ENCODE results near the gene BRINP3. TPM values are rescaled to one million over a fixed set of nuclear protein-coding genes. Genes with fewer than 3 reads are reported as not detected.

Gene BRINP3
- total RNA-seq, 4 donors from 2014 or later, result 2.4 TPM; not detected in 3

GRCh38 chr1:190416239-190416638 lies 61.4 kb downstream of the BRINP3 start:
- TF ChIP-seq CTCF (IDR thresholded peaks at IDR 0.05; ENCODE audit: low read depth), result no peak

GRCh38 chr1:190413142-190413541 lies 64.5 kb downstream of the BRINP3 start:
- no peak for TF ChIP-seq CTCF (IDR thresholded peaks at IDR 0.05; ENCODE audit: low read depth)

DNA sequence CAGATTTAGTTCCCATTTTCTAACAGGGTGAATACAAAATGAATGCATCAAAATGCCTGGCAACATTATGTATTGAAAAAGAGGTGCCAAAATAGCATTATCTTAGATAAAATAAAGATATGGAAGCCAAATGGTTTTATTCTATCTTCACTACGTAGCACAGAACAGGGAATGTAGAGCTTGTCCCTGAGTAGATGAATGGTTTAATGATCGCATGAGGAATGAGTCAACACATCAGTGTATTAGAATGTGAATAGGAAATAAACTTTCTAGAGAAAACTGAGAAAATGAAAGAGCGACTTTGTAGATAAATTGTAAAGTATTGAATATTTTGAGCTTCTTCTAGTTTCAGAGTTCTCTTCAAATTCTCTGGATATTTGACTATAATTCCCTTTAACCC lies 74.3 kb downstream of the BRINP3 start:
- no peak for TF ChIP-seq CTCF (IDR thresholded peaks at IDR 0.05; ENCODE audit: low read depth)

- TF ChIP-seq CTCF (IDR thresholded peaks at IDR 0.05; ENCODE audit: low read depth), result no peak
These were observed 78.4 kb downstream of the BRINP3 start for GRCh38 chr1:190399233-190399632.

DNA sequence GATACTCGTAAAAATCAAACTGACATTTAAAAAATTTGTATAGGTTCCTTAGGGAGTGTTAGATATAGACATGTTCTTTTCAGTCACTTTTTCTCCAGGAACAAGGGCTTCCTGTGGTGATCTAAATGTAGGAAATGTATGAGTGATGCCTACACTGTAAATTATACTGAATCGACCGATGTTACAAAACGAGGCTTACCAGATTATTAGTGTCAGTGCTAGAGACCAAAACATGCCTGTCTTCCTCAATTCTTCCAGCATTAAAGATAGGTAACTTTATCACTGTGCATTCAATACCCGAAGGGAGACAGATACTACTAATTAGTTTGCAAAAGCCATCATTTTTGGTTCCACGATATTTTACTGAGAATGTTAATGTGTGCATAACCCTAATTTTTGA lies 86.1 kb downstream of the BRINP3 start:
- TF ChIP-seq CTCF (IDR thresholded peaks at IDR 0.05; ENCODE audit: low read depth), result no peak

DNA sequence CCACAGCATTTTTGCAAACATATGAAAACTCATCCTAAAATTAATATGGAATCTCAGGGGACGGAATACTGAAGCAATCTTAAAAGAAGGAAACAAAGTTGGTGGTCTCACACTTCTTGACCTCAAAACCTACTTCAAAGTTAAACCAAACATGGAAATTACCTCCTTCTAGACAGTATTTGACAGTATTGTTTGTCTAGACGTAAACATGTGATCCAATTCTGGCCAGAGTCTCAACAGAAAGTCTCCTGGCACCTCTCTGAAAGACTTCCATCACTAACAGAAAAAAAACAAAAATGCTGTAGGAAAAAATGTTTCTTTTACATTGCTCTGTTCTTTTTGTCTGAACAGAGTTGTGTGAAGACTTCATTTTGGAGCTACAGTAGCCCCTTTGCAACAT lies 99.7 kb downstream of the BRINP3 start:
- TF ChIP-seq CTCF (IDR thresholded peaks at IDR 0.05; ENCODE audit: low read depth), result no peak

DNA sequence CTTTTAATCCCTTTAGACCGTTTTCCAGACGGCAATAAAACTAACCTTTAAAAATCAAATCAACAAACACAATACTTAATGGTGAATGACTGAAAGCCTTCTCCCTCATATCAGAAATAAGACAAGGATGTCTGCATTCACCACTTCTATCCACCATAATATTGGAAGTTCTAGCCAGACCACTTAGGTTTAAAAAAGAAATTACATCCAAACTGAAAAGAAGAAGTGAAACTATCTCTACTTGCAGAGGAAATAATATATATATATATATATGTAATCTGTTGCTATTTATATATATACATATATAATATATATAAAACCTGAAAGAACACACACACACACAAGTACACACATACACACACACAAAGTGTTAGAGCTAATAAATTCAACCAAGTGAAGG lies 100.4 kb downstream of the BRINP3 start:
- TF ChIP-seq CTCF (IDR thresholded peaks at IDR 0.05; ENCODE audit: low read depth), result no peak
